Coronary artery (tissue), 2 donors: Measurements from ENCODE around the gene PTPRJ.
A peak's percentile ranks its signal among the peaks of the same experiment; 100 is the strongest.

Experiments
- DNase-seq: peaks from one replicate; pipeline ENCODE4 v3.0.0-alpha.2; 2017; ENCODE audit warnings: low spot score
- H3K27ac ChIP-seq, 2 donors: fragments of 200-600 bp; sonication (generic); one replicate each; pipeline ENCODE4 v1.5.1; 2016 to 2019
- H3K4me3 ChIP-seq: fragments of 200-600 bp; sonication (generic); 2 replicates; pipeline ENCODE4 v1.5.1; 2016; ENCODE audit warnings: mild to moderate bottlenecking, moderate library complexity
- TF ChIP-seq, protein P1 (sequence below): fragments of 200-600 bp; sonication (generic); IDR thresholded peaks from one replicate; pipeline ENCODE4 v1.5.1; 2019; ENCODE audit warnings: antibody characterized with exemption

PTPRJ gene

DNA sequence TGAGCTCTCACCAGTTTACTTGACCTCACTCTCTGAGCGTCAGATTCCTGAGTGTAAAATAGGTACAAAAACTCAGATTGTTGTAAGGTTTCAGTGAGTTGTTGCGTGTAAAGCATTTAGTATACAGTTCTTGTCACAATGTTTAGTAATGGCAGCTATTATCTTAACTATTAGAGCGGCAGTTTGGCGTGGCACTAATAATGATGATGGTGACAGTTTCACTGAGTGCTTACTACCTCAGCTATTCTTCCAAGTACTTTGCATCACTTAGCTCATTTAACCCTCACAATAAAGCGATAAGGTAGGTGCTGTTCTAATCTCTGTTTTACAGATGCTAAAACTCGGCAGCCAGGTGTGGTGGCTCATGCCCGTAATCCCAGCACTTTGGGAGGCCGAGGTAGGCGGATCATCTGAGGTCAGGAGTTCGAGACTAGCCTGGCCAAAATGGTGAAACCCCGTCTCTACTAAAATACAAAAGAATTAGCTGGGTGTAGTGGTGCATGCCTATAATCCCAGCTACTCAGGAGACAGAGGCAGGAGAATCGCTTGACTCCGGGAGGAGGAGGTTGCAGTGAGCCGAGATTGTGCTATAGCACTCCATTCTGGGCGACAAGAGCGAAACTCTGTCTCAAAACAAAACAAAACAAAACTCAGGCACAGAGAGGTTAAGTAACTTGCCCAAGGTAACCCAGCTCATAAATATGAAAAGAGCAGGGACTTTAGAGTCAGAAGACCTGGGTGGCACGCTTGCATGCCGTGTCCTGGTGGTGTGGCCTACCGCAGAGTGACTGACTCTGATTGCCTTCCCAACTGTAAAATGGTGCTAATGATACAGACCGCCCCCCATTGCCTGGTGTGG, 76.2 kb downstream of the PTPRJ start:
- H3K4me3 ChIP-seq: no peak overlapping the region
- no peak for DNase-seq
- H3K27ac ChIP-seq: no peak overlapping the region
- TF ChIP-seq, protein P1, sequence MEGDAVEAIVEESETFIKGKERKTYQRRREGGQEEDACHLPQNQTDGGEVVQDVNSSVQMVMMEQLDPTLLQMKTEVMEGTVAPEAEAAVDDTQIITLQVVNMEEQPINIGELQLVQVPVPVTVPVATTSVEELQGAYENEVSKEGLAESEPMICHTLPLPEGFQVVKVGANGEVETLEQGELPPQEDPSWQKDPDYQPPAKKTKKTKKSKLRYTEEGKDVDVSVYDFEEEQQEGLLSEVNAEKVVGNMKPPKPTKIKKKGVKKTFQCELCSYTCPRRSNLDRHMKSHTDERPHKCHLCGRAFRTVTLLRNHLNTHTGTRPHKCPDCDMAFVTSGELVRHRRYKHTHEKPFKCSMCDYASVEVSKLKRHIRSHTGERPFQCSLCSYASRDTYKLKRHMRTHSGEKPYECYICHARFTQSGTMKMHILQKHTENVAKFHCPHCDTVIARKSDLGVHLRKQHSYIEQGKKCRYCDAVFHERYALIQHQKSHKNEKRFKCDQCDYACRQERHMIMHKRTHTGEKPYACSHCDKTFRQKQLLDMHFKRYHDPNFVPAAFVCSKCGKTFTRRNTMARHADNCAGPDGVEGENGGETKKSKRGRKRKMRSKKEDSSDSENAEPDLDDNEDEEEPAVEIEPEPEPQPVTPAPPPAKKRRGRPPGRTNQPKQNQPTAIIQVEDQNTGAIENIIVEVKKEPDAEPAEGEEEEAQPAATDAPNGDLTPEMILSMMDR: no peak

- no peak overlapping the region for H3K4me3 ChIP-seq
- no peak for DNase-seq
- TF ChIP-seq, protein P1: no peak
- H3K27ac ChIP-seq: no peak overlapping the region
Measured at GRCh38 chr11:48058064-48058463, 77.7 kb downstream of the PTPRJ start.

DNA sequence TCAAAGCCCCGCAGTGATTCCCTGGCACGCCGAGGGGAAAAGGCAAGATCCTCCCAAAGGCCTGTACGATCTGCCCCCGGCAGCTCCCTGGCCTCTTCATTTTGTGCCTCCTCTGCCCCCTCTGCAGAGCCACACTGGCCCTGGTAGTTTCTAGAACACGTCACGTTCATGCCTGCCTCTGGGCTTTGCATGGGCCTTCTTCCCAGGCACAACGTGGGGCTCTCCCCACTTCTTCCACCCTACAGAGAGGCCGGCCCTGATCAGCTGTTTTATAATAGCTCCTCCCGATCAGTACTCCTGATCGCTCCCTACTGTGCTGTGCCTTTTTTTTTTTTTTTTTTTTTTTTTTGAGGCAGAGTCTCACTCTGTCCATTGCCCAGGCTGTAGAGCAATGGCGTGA, 78.4 kb downstream of the PTPRJ start:
- Histone ChIP-seq H3K27ac (no peak overlapping the region), H3K4me3 (no peak overlapping the region)
- TF ChIP-seq, protein P1: no peak
- no peak for DNase-seq

DNA sequence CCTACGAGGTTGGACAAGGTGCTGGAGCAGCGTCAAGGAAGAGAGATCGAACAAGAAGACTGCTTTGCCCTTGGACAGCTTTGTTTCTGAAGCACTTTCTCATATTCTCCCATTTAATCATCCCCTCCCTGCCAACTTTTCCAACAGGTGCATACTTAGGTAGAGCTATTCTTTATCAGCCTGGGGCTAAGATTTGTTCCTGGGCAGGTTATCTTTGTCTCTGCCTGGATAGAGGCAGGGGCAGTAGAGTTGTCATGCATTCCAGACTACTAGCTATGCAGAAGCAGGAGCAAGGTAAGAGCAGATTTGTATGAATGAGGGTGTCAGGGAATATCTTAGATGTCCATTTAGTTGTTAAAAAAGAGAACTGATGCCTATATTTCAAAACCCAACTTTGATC, 82.3 kb downstream of the PTPRJ start:
- TF ChIP-seq, protein P1: no peak
- Histone ChIP-seq H3K27ac (peak overlapping the region in 1 of 2 donors; percentile 81), H3K4me3 (no peak overlapping the region)
- DNase-seq: no peak

DNA sequence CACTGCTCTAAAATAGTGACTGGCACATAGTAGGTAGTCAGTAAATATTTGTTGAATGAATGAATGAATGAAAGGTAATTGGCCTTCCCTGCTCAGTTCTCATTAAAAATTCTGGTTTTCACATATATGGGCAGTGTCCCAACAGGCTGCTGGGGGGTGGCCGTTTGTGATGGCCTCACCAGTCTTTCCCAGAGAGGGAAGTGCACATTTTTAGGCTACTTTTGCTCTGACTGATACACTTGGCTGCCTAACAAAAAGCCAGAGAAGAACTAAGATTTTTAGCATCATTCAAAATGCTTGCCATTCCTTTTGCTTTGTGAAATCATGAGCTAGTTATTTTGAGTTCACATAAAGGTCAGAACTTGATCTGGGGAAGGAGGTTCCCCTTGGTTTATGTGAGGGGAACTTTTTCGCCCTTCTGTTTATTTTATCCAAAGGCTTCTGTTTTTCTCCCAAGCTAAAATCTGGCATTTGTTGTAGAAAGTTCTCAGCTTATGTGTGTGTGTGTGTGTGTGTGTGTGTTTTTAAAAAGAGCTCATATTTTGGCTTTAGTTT, 83.1 kb downstream of the PTPRJ start:
- TF ChIP-seq, protein P1: no peak
- no peak for DNase-seq
- Histone ChIP-seq H3K4me3 (no peak overlapping the region), H3K27ac (peak overlapping the region; percentile 56 to 81)

DNA sequence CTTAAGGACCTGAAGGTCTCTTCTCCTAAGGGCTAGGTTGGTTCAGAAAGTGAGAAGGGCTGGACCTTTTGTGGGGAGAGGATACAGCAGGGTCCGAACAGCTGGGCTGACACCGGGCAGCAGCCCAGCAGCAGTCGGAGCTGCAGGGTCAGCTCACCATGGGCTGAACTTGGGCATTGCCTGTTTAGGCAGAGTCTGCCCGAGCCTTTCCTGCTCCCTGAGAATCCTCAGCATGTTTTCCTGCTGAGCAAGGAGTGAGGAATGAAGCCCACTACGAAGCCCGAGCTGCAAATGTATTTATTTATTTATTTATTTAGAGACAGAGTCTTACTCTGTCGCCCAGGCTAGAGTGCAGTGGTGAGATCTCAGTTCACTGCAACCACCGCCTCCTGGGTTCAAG, 83.9 kb downstream of the PTPRJ start:
- TF ChIP-seq, protein P1: no peak
- peak overlapping the region; percentile 56 to 81 for H3K27ac ChIP-seq
- no peak for DNase-seq

More for the DNA sequence above, 83.9 kb downstream of the PTPRJ start:
- peak overlapping the region; percentile 42 for H3K4me3 ChIP-seq
